BE2C (cell line): Measurements from ENCODE around the gene VWF.

Experiments used
- DNase-seq: peaks from one replicate; pipeline ENCODE4 v3.0.0-alpha.2; 2020
- H3K27me3 ChIP-seq: fragments of 250-450 bp; sonication (Bioruptor Pico); 2 replicates; pipeline ENCODE4 v1.5.1; 2020; ENCODE audit warnings: mild to moderate bottlenecking
- H3K36me3 ChIP-seq: fragments of 250-450 bp; sonication (Bioruptor Pico); 2 replicates; pipeline ENCODE4 v1.5.1; 2020; ENCODE audit warnings: mild to moderate bottlenecking
- H3K4me1 ChIP-seq: fragments of 250-450 bp; sonication (Bioruptor Pico); 2 replicates; pipeline ENCODE4 v1.5.1; 2020
- H3K4me3 ChIP-seq: 2 replicates; pipeline ENCODE4 v1.5.1; 2011; ENCODE audit warnings: low read depth, low read length
- H3K9me3 ChIP-seq: fragments of 250-450 bp; sonication (Bioruptor Pico); 2 replicates; pipeline ENCODE4 v1.5.1; 2020
- CTCF ChIP-seq: IDR thresholded peaks from 2 replicates; pipeline ENCODE4 v1.5.1; 2012; ENCODE audit warnings: mild to moderate bottlenecking, low read depth, low read length

The VWF gene

GRCh38 chr12:5915511-5915910, 209.0 kb downstream of the VWF start:
- Histone ChIP-seq H3K9me3 (no peaks in the 10 kb centered on the region), H3K4me1 (0 out of 2 replicates have a peak, but pooled peaks cover 2% of the 10 kb centered on the region), H3K27me3 (peaks cover 40% of the 10 kb centered on the region), H3K36me3 (no peaks in the 10 kb centered on the region), H3K4me3 (no peak overlapping the region)
- DNase-seq, result no peak
- no peak for TF ChIP-seq CTCF

GRCh38 chr12:5914387-5915149, 209.9 kb downstream of the VWF start:
- peaks cover 36% of the 10 kb centered on the region for H3K27me3 ChIP-seq
- H3K9me3 ChIP-seq, result no peaks in the 10 kb centered on the region
- no peak overlapping the region for H3K4me3 ChIP-seq
- H3K4me1 ChIP-seq, result 0 out of 2 replicates have a peak, but pooled peaks cover 2% of the 10 kb centered on the region
- DNase-seq, result no peak
- H3K36me3 ChIP-seq, result no peaks in the 10 kb centered on the region
- no peak for TF ChIP-seq CTCF

- Histone ChIP-seq H3K4me3 (no peak overlapping the region), H3K9me3 (no peaks in the 10 kb centered on the region), H3K36me3 (no peaks in the 10 kb centered on the region), H3K4me1 (0 out of 2 replicates have a peak, but pooled peaks cover 2% of the 10 kb centered on the region), H3K27me3 (peaks cover 42% of the 10 kb centered on the region)
- DNase-seq, result no peak
- no peak for TF ChIP-seq CTCF
Observed at GRCh38 chr12:5913387-5913786, 211.1 kb downstream of the VWF start.

- Histone ChIP-seq H3K4me3 (no peak overlapping the region), H3K36me3 (no peaks in the 10 kb centered on the region), H3K9me3 (no peaks in the 10 kb centered on the region), H3K27me3 (peaks cover 49% of the 10 kb centered on the region), H3K4me1 (0 out of 2 replicates have a peak, but pooled peaks cover 2% of the 10 kb centered on the region)
- DNase-seq, result no peak
- peak; percentile 46 for TF ChIP-seq CTCF
Observed at GRCh38 chr12:5912437-5913334, 211.8 kb downstream of the VWF start.

GRCh38 chr12:5912011-5912410, 212.5 kb downstream of the VWF start:
- Histone ChIP-seq H3K4me3 (no peak overlapping the region), H3K4me1 (0 out of 2 replicates have a peak, but pooled peaks cover 2% of the 10 kb centered on the region), H3K36me3 (no peaks in the 10 kb centered on the region), H3K9me3 (no peaks in the 10 kb centered on the region), H3K27me3 (peaks cover 56% of the 10 kb centered on the region)
- TF ChIP-seq CTCF, result no peak
- DNase-seq, result no peak
